Liver (tissue), 9 donors: ENCODE data around the gene SLC22A8. TPM values are rescaled to one million over a fixed set of nuclear protein-coding genes. Genes with fewer than 3 reads are reported as not detected.

Source experiments
- DNase-seq: peaks from one replicate; pipeline ENCODE4 v3.0.0-alpha.2; 2017; ENCODE audit warnings: low spot score
- H3K27ac ChIP-seq, 2 donors: one replicate each; pipeline ENCODE4 v1.7.0; 2013; ENCODE audit warnings: inconsistent platforms in 2 of 2, low read length in 2 of 2, control low read depth in 1 of 2, low read depth in 1 of 2, mild to moderate bottlenecking in 1 of 2
- H3K27me3 ChIP-seq, 4 donors: one replicate each; pipeline versions ENCODE4 v1.6.1 to v1.7.0; 2013; ENCODE audit warnings: low read length in 3 of 4, inconsistent platforms in 1 of 4, mild to moderate bottlenecking in 1 of 4, moderate library complexity in 1 of 4; ENCODE audit not compliant: control insufficient read depth in 4 of 4, insufficient read depth in 4 of 4
- H3K36me3 ChIP-seq, 4 donors: one replicate each; pipeline versions ENCODE4 v1.6.1 to v1.7.0; 2013; ENCODE audit warnings: low read length in 3 of 4, mild to moderate bottlenecking in 3 of 4, low read depth in 1 of 4, moderate library complexity in 1 of 4; ENCODE audit not compliant: control insufficient read depth in 4 of 4, insufficient read depth in 3 of 4
- H3K4me1 ChIP-seq, 4 donors: one replicate each; pipeline versions ENCODE4 v1.6.1 to v1.7.0; 2013; ENCODE audit warnings: low read length in 3 of 4, mild to moderate bottlenecking in 3 of 4, moderate library complexity in 1 of 4; ENCODE audit not compliant: control insufficient read depth in 4 of 4, insufficient read depth in 4 of 4
- H3K4me3 ChIP-seq, 3 donors: one replicate each; pipeline versions ENCODE4 v1.6.1 to v1.7.0; 2013; ENCODE audit warnings: low read length in 3 of 3, control low read depth in 1 of 3, low read depth in 1 of 3, mild to moderate bottlenecking in 1 of 3
- H3K9ac ChIP-seq, 2 donors: one replicate each; pipeline ENCODE4 v1.7.0; 2013; ENCODE audit warnings: low read length in 2 of 2, mild to moderate bottlenecking in 2 of 2, moderate library complexity in 2 of 2, control low read depth in 1 of 2, low read depth in 1 of 2
- H3K9me3 ChIP-seq, 4 donors: one replicate each; pipeline versions ENCODE4 v1.6.1 to v1.7.0; 2013; ENCODE audit warnings: low read length in 3 of 4; ENCODE audit not compliant: control insufficient read depth in 4 of 4
- ATF3 ChIP-seq: IDR thresholded peaks from 2 replicates; pipeline ENCODE4 v1.6.1; 2016; ENCODE audit warnings: antibody characterized with exemption
- CTCF ChIP-seq: fragments of 150-350 bp; IDR thresholded peaks from 2 replicates; pipeline ENCODE4 v1.5.1; 2017; ENCODE audit warnings: improper control_type of control experiment, low read depth, low read length; ENCODE audit not compliant: missing input control
- EGR1 ChIP-seq, 2 donors: IDR thresholded peaks; 2 replicates each; pipeline ENCODE4 v1.6.1; 2016 to 2018; ENCODE audit warnings: antibody characterized with exemption in 2 of 2, low read depth in 2 of 2
- FOXA1 ChIP-seq: IDR thresholded peaks from 2 replicates; pipeline ENCODE4 v1.6.1; 2016; ENCODE audit warnings: antibody characterized with exemption
- FOXA2 ChIP-seq: IDR thresholded peaks from 2 replicates; pipeline ENCODE4 v1.6.1; 2016; ENCODE audit warnings: antibody characterized with exemption
- GABPA ChIP-seq, 2 donors: IDR thresholded peaks in 1 of 2; conservative IDR thresholded peaks in 1 of 2; 2 replicates each; pipeline ENCODE4 v1.6.1; 2016; ENCODE audit warnings: antibody characterized with exemption in 2 of 2, mild to moderate bottlenecking in 1 of 2, moderate library complexity in 1 of 2
- HNF4A ChIP-seq, 2 donors: conservative IDR thresholded peaks; 2 replicates each; pipeline ENCODE4 v1.6.1; 2016; ENCODE audit warnings: antibody characterized with exemption in 2 of 2, mild to moderate bottlenecking in 2 of 2
- HNF4G ChIP-seq: IDR thresholded peaks from 2 replicates; pipeline ENCODE4 v1.6.1; 2016; ENCODE audit warnings: antibody characterized with exemption
- JUND ChIP-seq, 2 donors: IDR thresholded peaks; 2 replicates each; pipeline ENCODE4 v1.6.1; 2016; ENCODE audit warnings: antibody characterized with exemption in 2 of 2
- NR2F2 ChIP-seq: IDR thresholded peaks from 2 replicates; pipeline ENCODE4 v1.6.1; 2016; ENCODE audit warnings: antibody characterized with exemption
- RAD21 ChIP-seq, 2 donors: IDR thresholded peaks; 2 replicates each; pipeline ENCODE4 v1.6.1; 2016; ENCODE audit warnings: antibody characterized with exemption in 2 of 2, mild to moderate bottlenecking in 2 of 2
- REST ChIP-seq: IDR thresholded peaks from 2 replicates; pipeline ENCODE4 v1.6.1; 2016; ENCODE audit warnings: antibody characterized with exemption, mild to moderate bottlenecking
- RXRA ChIP-seq, 2 donors: IDR thresholded peaks; 2 replicates each; pipeline ENCODE4 v1.6.1; 2017 to 2018; ENCODE audit warnings: antibody characterized with exemption in 2 of 2, mild to moderate bottlenecking in 1 of 2
- SP1 ChIP-seq: IDR thresholded peaks from 2 replicates; pipeline ENCODE4 v1.6.1; 2018; ENCODE audit warnings: antibody characterized with exemption, mild to moderate bottlenecking
- TAF1 ChIP-seq: conservative IDR thresholded peaks from 2 replicates; pipeline ENCODE4 v1.6.1; 2016; ENCODE audit warnings: antibody characterized with exemption, mild to moderate bottlenecking
- YY1 ChIP-seq: IDR thresholded peaks from 2 replicates; pipeline ENCODE4 v1.6.1; 2016; ENCODE audit warnings: antibody characterized with exemption, mild to moderate bottlenecking
- ZBTB33 ChIP-seq: IDR thresholded peaks from 2 replicates; pipeline ENCODE4 v1.6.1; 2016; ENCODE audit warnings: antibody characterized with exemption
- WGBS: extraction: QIAGEN DNeasy Blood & Tissue Kit; methylation state at CpG from one replicate; pipeline ENCODE4 v1.1.7; 2013; 5-methylcytosine and 5-hydroxymethylcytosine counted together
- polyA plus RNA-seq, 2 donors: library from polyadenylated mRNA; stranded (reverse) in 1 of 2; unstranded in 1 of 2; fragments of 200-250 nt in 1 of 2; fragments of >200 nt in 1 of 2; fragmentation: Nextera tagmentation in 1 of 2; extraction: Ambion mirVana in 1 of 2; gene quantifications; one replicate each; pipeline versions ENCODE4 v1.2.1 to v1.2.3, GENCODE V29; 2013 to 2015
- total RNA-seq, 2 donors: library from RNA; depleted of rRNA; stranded (reverse); fragments of >200 nt; gene quantifications; one replicate each; pipeline ENCODE4 v1.2.3, GENCODE V29; 2014
- TF ChIP-seq, protein P1 (sequence below): IDR thresholded peaks from 2 replicates; pipeline ENCODE4 v1.6.1; 2016; ENCODE audit warnings: antibody characterized with exemption
- donor health status: healthy.
- donor health status: healthy.
- donor health status: healthy.
- donor health status: healthy.
- donor health status: healthy.

Gene SLC22A8
- total and polyA plus RNA-seq, 4 donors: not detected

- Histone ChIP-seq H3K4me1 (no peaks in the 10 kb centered on the region), H3K4me3 (no peak overlapping the region), H3K9me3 (no peaks in the 10 kb centered on the region), H3K27ac (no peak overlapping the region), H3K27me3 (no peaks in the 10 kb centered on the region), H3K36me3 (no peaks in the 10 kb centered on the region), H3K9ac (no peak overlapping the region)
- DNase-seq: no peak
- WGBS: 88% methylated on average over 1 of the region's 1 CpG
- no peak for TF ChIP-seq HNF4G
- no peak for TF ChIP-seq CTCF
- no peak for TF ChIP-seq FOXA2
- TF ChIP-seq HNF4A (conservative IDR thresholded peaks at IDR 0.05): no peak
- no peak for TF ChIP-seq GABPA (IDR thresholded peaks at IDR 0.05 in 1 of 2, conservative IDR thresholded peaks at IDR 0.05 in 1 of 2)
Measured at GRCh38 chr11:63012839-63013238, 2.8 kb downstream of the SLC22A8 start.

DNA sequence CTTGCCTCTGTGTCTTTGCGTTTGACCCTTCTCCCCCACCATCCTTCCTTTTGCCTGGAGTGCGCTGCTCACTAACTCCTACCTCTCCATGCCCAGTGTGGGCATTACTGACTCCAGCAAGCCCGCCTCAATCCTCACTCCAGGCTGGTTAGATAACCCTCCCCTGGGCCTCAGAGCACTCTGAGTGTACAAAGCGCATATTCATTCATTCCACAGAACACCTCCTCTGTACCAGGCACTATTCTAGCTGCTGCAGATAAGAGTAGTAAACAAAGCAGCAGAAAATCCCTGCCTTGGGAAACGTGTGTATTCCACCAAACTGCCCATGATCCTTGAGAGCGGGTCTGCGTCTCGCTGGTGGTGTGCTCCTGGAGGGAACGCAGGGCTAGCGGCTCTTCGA lies 3.2 kb downstream of the SLC22A8 start:
- Histone ChIP-seq H3K4me1 (no peaks in the 10 kb centered on the region), H3K36me3 (no peaks in the 10 kb centered on the region), H3K27ac (no peak overlapping the region), H3K27me3 (no peaks in the 10 kb centered on the region), H3K4me3 (no peak overlapping the region), H3K9me3 (no peaks in the 10 kb centered on the region), H3K9ac (no peak overlapping the region)
- WGBS: 81% methylated on average over 11 of the region's 11 CpGs
- DNase-seq: no peak
- TF ChIP-seq ZBTB33 (no peak), RXRA (IDR thresholded peaks at IDR 0.05) (no peak), RAD21 (IDR thresholded peaks at IDR 0.05) (no peak), YY1 (no peak), JUND (IDR thresholded peaks at IDR 0.05) (no peak), HNF4A (conservative IDR thresholded peaks at IDR 0.05) (no peak), ATF3 (no peak), REST (no peak), GABPA (IDR thresholded peaks at IDR 0.05 in 1 of 2, conservative IDR thresholded peaks at IDR 0.05 in 1 of 2) (no peak), FOXA1 (no peak), NR2F2 (no peak), SP1 (no peak), TAF1 (no peak), EGR1 (IDR thresholded peaks at IDR 0.05; ENCODE audit: low read depth in 2 of 2) (no peak)
- TF ChIP-seq, protein P1, sequence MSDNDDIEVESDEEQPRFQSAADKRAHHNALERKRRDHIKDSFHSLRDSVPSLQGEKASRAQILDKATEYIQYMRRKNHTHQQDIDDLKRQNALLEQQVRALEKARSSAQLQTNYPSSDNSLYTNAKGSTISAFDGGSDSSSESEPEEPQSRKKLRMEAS: no peak
